Stimulated activated CD4-positive, alpha-beta T cell treated with anti-CD3 and anti-CD28 coated beads, Interleukin-1b, Interleukin-23, amount 100 ng/mL, for 24 hours (primary cell): ENCODE measurements around the gene GBP1.
"Not testable (repeated sequence)": the region's sequence is repeated elsewhere in the genome, so short reads cannot be mapped to it uniquely, and the experiment has no call there.

Experiments
- DNase-seq, 4 experiments: peaks; one replicate each; pipeline ENCODE4 v3.0.0-alpha.2; 2020; ENCODE audit warnings: low read depth in 4 of 4, low spot score in 1 of 4

Gene GBP1, protein sequence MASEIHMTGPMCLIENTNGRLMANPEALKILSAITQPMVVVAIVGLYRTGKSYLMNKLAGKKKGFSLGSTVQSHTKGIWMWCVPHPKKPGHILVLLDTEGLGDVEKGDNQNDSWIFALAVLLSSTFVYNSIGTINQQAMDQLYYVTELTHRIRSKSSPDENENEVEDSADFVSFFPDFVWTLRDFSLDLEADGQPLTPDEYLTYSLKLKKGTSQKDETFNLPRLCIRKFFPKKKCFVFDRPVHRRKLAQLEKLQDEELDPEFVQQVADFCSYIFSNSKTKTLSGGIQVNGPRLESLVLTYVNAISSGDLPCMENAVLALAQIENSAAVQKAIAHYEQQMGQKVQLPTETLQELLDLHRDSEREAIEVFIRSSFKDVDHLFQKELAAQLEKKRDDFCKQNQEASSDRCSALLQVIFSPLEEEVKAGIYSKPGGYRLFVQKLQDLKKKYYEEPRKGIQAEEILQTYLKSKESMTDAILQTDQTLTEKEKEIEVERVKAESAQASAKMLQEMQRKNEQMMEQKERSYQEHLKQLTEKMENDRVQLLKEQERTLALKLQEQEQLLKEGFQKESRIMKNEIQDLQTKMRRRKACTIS

DNA sequence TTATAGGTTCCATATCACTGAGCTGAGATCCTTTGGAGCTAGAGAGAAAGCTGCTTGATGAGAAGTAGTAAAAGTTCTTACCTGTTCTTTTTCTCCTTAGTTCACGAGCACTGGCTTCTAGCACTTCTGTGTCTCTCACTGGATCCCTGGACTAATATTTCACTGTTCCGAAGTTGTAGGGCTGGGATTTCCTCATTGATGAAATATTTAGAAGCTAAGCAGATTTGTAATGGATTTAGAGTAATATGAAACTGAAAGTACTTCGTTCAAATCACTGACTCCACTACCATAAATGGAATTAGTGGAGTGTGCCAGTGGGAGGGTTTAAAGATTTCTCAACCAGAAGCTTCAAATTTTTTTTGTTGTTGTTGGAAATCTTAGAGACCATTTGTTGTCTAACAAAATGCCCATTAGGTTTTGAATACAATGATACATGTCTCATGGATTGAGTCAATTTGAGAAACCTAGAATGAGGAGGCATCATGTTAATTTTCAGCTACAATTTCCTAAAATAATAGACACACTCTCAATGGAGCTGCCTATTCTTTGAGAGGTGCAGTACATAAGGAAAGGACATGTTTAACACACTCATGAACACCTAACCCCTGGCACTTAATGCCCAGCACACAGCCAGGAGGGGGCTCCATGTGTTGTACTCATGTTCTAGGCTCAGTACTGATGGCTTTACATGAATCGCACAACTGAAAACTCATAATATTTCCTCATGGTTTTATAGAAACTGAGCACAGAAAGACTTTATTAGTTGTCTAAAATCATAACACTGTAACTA is at the start of gene GBP1:
GBP1 (minus strand) TSS at position 130 of the 790 bp plus-strand sequence. CDS start 1,974 bp downstream, outside the sequence.
- no peak for DNase-seq

DNA sequence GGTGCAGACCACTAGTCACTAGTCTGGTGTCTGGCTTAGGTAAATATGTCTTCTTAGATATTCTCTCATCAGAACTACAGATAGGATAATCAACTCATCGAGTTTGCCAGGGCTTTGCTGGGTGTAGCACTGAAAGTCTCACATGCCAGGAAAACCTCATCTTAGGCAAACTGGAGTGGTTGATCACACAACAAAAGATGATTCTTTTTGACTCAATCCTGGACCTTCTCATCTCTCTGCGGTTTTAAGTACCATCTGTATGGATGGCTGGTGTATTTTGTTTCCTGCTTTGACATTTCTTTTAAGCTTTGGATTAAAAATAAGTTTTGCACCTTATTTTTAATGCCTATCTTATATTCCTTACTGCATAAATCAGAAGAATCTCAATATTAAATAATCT is 49.7 kb upstream of the GBP1 start:
- DNase-seq = no peak

DNA sequence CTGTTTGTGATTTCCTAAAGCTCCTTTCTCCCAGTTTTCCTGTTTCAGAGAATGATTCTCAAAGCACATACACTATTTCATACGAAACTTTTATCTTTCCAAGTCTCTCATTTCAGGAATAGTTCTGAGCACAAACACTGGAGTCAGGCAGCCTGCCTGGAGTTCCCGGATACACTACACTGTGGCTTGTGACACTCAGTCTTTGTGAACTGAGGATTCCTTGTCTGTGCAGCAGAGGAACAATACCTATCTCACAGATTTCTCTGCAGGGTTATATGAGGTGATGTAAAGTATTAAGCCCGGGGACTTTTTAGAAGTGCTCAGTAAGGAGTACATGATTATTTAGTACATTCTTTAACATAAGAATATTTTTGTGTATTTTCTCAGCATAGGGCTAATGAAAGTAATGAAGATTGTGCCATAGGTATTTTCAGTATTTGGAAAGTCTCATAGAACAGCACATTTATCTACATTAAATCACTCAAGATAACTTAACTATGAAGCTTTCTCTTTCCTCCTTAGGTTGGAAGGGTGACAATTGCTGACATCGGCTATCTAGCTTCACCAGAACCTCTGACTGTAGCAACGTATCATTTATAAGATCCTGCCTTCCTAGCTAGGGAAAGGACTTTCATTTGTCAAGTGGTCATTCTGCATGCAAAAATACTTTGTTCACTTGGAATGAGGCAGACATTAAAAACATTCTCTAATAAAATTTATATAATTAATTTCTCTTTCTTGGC is 48.0 kb upstream of the GBP1 start:
- DNase-seq = no peak

DNA sequence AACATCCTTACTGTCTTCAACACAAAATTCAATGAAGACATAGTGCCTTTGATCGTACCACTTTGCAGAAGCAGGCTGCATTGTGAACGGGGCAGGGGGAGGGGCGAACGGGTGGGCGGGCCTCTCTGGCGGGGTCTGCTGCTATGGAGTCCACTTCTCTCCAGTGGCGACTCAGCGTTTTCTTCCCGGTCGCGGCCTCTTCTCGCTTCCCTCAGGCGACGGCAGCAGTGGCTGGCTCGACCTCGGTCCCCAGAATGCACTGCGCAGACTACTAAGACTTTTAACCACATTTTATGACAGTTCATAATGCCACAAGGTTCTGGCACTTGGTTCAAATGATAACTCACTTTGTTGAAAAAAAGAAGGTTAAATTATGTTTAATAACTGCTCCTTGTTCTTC is 39.7 kb upstream of the GBP1 start:
- DNase-seq = no peak

DNA sequence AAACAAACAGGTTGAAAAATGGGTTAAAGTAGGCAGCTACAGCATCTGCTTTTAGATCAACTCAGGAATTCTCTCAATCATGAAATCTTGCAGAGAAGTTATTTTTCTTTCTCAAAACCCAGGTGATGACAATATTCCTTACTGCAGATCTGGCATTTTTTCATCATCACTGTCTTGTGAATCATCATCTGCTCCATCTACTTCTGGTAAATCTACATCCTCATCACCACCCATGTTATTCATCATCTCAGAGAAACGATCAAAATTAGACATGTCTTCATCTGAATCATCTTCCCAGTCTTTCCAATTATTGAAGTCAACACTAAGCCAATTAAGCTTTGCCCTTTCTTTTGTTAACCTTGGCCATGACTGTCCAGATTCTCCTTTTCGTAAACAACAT is 39.1 kb upstream of the GBP1 start:
- no peak for DNase-seq

DNA sequence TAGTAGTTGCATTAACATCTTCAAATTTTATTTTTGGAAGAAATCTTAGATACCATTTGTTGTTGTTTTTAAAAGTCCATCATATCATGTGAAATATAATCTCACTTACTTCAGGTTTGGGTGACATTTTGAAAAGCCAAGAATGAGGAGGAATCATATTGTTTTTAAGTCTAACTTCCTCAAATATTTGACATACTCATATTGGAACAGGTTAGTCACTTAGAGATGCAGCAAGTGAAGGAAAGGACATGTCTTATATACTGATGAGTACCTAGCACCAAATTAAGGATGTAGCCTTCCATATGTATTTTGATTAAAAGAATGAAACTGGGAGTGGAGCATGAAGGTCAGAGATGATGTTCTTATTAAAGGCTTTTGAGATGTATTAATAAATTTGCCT is 37.0 kb upstream of the GBP1 start:
- DNase-seq = no peak

DNA sequence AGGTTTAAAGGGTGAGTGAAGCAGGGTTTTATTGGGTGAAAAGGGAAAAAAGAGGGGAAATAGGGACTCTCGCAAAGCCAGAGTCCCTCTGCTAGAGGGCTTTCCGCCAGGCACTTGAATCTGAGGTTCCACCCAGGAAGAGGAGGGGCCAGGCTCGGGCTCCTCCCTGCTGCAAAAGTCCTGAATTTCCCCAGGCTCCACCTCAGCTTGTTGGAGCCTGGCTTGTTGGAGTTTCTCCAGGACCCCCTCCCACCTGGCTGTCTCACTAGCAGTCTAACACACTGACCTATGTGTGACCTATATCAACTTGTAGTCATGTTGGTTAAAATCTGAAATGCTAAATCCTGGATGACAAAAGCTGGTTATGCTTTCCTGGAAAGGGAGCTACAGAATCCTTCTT is 35.4 kb upstream of the GBP1 start:
- no peak for DNase-seq

DNA sequence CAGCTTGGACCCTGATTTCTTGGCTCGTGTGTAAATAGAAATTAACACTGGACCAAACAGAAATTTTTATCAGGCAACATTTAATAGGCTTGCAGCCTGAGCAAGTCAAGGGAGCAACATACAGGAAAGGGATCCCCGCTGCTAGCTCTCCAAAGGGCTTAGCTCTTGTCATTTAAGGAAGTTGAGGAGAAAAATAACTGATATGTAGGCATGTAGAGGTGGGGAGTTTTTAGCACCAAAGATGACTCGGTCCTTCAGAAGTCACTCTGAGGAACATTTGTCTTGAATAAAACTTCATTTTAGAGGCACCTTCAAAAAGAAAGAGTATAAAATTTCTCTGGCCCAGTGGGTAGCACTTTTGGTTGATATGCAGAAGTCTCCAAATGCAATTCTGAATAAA is 33.8 kb upstream of the GBP1 start:
- DNase-seq = no peak

DNA sequence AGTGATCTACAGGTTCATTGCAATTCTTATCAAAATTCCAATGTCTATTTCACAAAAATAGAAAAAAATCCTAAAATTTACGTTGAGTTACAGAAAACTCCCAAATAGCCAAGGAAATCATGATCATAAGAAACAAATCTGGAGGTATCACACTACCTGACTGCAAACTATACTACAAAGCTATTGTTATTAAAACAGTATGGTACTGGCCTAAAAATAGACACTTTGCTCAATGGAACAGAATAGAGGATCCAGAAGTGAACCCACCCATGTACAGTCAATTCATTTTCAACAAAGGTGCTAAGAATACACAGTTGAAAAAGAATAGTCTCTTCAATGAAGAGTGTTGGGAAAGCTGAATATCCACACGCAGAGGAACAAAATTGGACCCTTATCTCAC is 30.7 kb upstream of the GBP1 start:
- no peak for DNase-seq

DNA sequence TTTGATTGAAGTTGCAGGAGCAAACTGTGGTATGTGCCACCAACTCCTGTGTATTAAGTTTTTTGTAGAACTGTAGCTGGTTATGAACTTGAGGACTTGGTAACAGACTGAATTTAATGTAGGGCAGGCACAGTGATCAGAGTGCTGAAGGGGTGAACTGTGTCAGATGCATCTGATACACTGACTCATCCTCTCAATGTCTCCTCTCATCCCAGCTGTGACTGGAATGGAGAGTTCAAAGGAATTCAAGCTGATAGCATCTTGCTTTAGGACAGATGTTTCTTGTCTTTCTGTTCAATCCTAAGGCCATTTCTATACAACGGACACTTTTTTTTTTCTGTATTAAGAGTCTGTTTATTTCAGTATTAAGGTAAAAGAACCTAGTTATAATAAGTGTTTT is 25.0 kb upstream of the GBP1 start:
- no peak for DNase-seq

DNA sequence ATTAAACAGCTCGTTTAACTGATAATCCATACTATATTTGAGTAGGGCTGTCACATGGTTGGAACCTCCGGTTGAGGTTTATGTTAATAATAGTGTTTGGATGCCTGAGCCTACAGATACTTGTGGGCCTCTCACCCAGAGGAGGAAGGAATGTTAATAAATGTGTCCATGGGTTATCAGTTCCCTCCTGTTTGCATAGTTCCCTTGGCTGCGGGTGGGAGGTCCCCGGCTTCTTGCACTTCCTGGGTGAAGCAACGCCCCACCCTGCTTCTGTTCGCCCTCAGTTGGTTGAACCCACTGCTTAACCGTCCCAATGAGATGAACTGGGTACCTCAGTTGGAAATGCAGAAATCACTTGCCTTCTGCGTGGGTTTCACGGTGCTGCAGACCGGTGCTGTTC is 23.6 kb upstream of the GBP1 start:
- DNase-seq = no peak

DNA sequence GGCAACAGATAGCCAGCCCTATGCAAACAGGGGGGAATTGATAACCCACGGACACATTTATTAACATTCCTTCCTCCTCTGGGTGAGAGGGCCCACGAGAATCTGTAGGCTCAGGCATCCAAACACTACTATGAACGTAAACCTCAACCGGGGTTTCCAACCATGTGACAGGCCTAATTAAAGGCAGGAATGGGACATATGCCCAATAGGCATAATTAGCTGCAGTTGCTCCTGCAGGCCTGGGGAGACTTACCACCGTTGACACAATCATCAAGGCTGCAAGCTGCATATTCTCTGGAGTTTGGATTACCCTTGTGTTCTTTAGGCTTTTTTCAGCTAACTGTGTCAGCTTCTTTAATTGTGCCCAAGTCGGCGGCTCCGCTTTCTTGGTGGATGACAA is 22.2 kb upstream of the GBP1 start:
- no peak for DNase-seq

DNA sequence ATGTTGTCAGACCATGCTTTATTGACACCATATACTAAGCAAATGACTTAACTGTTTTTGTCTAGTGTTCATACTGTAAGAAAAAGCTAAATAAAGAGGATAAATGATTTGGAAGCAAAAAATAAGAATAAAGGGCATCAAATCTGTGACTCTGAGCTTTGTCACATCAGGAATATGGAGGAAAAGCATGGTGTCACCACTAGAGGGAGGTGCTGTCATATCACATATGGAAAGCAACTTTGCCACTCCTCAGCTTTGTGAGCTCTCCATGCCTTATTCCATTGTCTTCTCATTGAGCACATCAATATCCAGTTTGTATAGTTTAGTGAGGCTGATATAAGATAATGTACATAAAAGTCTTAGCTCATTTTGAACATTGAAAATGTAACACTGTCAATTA is 20.8 kb upstream of the GBP1 start:
- DNase-seq = peak in 1 of 4 experiments; percentile 26

DNA sequence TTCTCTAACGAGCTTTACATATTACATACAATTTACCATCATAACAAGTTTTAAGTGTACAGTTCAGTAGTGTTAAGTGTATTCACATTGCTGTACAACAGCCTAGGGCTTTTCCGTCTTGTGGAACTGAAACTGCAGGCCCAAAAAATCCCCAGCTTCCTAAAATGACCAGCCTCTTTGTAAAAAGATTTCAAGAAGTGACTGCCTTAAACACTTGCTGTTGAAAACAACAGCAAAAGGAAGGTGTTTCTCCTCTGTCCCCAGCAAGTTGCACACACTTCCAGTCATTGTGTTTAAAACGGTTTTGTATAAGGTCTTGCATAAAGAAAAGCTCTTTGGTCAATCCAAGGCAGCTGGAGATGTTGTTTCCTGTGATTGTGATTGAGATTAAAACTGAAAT is 16.0 kb upstream of the GBP1 start:
- DNase-seq = no peak

DNA sequence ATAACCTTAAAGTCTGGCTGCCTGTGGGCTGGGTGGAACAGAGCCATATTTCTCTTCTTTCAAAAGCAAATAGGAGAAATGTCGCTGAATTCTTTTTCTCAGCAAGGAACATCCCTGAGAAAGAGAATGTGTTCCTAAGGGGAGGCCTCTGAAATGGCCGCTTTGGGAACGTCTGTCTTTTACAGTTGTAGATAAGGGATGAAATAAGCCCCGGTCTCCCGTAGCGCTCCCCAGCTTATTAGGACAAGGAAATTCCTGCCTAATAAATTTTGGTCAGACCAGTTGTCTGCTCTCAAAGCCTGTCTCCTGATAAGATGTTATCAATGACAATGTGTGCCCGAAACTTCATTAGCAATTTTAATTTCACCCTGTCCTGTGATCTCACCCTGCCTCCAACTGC is 15.1 kb upstream of the GBP1 start:
- DNase-seq = not testable (repeated sequence)

DNA sequence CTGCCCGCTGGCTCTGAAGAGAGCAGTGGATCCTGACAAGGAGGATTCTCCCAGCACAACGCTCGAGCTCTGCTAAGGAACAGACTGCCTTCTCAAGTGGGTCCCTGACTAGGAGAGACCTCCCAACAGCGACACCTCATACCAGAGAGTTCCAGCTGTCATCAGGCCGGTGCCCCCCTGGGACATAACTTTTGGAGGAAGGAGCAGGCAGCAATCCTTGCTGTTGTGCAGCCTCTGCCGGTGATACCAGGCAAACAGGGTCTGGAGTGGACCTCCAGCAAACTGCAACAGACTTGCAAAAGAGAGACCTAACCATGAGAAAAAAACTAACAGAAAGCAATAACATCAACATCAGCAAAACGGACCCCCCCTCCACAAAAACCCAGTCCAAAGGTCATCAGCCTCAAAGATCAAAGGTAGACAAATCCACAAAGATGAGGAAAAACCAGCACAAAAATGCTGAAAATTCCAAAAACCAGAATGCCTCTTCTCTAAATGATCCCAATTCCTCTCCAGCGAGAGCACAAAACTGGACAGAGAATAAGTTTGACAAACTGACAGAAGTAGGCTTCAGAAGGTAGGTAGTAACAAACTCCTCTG is 7.6 kb upstream of the GBP1 start:
- not testable (repeated sequence) for DNase-seq

DNA sequence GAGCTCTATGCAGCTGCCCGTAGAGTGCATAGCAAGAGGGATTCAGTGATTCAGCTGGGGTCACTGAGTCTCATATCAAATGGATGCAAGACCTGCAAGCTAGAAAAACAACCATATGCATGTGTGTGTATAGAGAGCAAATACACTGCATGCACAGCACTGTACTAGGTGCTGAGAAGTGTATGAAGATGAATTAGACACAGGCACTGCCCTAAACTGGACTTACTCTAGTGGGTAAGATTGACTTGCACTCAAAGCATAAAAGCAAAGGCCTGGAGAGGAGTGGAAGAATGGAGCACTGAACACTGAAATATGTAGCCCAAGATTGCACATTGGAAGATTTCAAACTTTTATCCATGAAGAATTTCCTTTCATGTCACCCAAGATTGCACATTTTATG is 5.5 kb upstream of the GBP1 start:
- no peak for DNase-seq

DNA sequence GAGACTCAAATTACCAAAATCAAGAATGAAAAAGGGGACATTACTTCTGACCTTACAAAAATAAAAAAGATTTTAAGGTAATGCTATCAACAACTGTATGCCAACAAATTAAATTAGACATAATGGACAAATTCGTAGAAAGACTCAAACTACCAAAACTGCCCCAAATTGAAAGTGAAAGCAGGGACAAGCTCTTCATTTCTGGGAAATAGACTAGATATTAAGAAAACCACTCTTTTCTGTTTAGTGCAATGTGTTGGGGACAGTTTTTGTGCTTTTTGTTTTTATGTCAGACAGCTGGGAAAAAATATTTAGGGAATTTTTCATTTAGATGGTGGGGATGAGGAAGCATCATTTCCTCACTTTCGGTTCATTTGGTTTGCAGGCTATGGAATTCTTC is 4.9 kb upstream of the GBP1 start:
- no peak for DNase-seq

DNA sequence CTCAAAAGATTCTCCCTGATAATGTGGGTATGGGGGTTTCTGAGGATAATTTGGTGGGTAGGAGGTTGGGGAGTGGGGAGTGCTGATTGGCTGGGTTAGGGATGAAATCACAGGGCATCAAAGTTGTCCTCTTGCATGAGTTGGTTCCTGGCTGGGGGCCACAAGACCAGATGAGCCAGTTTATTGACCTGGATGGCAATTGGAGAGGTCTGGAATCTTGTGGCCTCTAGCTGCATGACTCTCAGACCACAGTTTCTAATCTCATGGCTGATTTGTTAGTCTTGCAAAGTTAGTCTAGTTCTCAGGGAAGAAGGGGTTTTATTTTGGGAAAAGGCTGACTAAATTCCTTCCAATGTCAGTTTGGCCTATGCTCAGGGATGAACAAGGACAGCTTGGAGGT is 3.3 kb upstream of the GBP1 start:
- DNase-seq = no peak

DNA sequence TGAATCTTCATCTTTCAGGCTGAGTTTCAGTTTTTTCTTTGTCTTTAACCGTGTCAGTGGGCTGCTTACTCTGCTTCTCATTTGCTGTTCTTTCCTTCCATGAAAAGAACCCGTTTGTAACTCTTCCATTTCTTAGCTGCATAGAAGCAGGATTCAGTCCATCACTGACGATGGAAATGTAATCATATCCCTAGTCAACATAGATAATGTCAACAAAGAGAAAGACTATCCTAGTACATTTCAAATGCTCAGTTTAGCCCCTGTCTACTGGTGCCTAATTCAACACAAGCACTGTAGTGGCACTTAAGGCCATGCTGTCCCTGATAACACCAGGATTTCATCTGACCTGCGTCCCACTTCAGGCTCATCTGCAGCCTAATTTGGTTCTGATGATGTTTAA is 376 bp downstream of the GBP1 start:
- no peak for DNase-seq

DNA sequence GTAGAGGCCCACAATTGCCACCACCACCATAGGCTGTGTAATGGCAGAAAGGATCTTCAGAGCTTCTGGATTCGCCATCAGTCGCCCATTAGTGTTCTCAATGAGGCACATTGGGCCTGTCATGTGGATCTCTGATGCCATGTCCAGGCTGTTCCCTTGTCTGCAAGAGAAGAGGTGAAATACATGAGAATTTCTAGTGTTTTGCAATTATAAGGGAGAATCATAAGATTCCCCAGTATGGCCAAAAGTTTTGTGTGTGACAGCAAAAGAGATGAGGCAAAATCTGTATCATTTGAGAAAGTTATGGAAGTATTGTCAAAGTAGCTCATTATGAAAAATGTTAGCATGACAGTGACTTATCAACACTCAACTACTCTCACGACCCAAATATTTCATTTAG is 1.9 kb downstream of the GBP1 start:
- DNase-seq = no peak
